HG03354 (cell line): ENCODE measurements around the gene CCNA2.

Experiments used
- ATAC-seq: cut with Tn5 transposase; IDR thresholded peaks from one replicate; pipeline ENCODE4 v1.9.1; 2021; ENCODE audit warnings: mild to moderate bottlenecking; ENCODE audit not compliant: unreplicated experiment, poor library complexity, severe bottlenecking

The CCNA2 gene

GRCh38 chr4:121823505-121824170, at the start of gene CCNA2:
TSS of gene CCNA2 (minus strand) at chr4:121823883. CDS start at chr4:121823628, 255 bp downstream.
- peak; percentile 95 for ATAC-seq

GRCh38 chr4:121869841-121870822, 46.4 kb upstream of the CCNA2 start, which contains the start of gene BBS7:
TSS of gene BBS7 (minus strand) at chr4:121870474. CDS start at chr4:121870313, 161 bp downstream.
- ATAC-seq, result peak; percentile 100

GRCh38 chr4:121863799-121864198, 40.1 kb upstream of the CCNA2 start:
- no peak for ATAC-seq

GRCh38 chr4:121861426-121861825, 37.7 kb upstream of the CCNA2 start:
- no peak for ATAC-seq

GRCh38 chr4:121860121-121860520, 36.4 kb upstream of the CCNA2 start:
- ATAC-seq, result no peak

GRCh38 chr4:121851354-121851753, 27.7 kb upstream of the CCNA2 start:
- no peak for ATAC-seq

GRCh38 chr4:121846662-121847061, 23.0 kb upstream of the CCNA2 start:
- ATAC-seq, result no peak

GRCh38 chr4:121842862-121843261, 19.2 kb upstream of the CCNA2 start:
- ATAC-seq, result no peak

GRCh38 chr4:121838136-121838535, 14.5 kb upstream of the CCNA2 start:
- no peak for ATAC-seq

GRCh38 chr4:121829511-121829910, 5.8 kb upstream of the CCNA2 start:
- ATAC-seq, result no peak

- no peak for ATAC-seq
These were observed 4.2 kb upstream of the CCNA2 start for GRCh38 chr4:121827853-121828252.

GRCh38 chr4:121824950-121825349, 1.3 kb upstream of the CCNA2 start:
- ATAC-seq, result no peak

- ATAC-seq, result no peak
These were observed 466 bp upstream of the CCNA2 start for GRCh38 chr4:121824171-121824527.

GRCh38 chr4:121822796-121823504, 733 bp downstream of the CCNA2 start:
- peak; percentile 52 for ATAC-seq

- ATAC-seq, result no peak
These were observed 1.6 kb downstream of the CCNA2 start for GRCh38 chr4:121822047-121822446.

- no peak for ATAC-seq
These were observed 4.3 kb downstream of the CCNA2 start for GRCh38 chr4:121819216-121819965.

GRCh38 chr4:121818215-121818614, 5.5 kb downstream of the CCNA2 start:
- no peak for ATAC-seq

GRCh38 chr4:121817701-121818100, 6.0 kb downstream of the CCNA2 start:
- no peak for ATAC-seq

- ATAC-seq, result no peak
These were observed 6.7 kb downstream of the CCNA2 start for GRCh38 chr4:121817006-121817405.

- no peak for ATAC-seq
These were observed 8.9 kb downstream of the CCNA2 start for GRCh38 chr4:121814756-121815155.
